Measurements from ENCODE around the gene SERPINA1.
"Not testable (repeated sequence)": the region's sequence is repeated elsewhere in the genome, so short reads cannot be mapped to it uniquely, and the experiment has no call there.

The SERPINA1 gene

DNA sequence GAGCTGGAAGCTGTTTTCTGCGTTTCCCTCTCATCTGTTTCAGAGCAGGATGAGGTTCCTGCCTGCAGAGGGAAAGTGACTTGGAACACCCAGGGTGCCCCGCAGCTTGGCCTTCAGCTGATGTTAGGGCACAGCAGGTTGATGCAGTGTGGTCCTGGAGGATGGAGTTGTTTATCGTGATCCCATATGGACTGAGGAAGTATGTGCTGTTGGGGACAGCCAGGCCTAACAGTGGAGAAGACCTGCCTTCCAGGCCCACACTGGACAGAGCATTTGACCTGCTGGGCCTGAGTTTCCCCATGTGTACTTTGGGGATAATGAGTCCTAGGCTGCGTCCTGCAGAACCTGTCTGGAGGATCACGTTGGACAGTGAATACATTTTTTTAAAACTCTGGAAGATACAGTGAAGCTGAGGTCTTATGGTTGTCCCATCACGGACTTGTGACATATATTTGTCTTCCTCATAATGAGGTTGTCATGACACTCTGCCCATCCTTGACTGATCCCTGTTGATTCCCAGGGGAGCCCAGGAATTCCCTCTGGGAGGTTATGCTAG lies 12.8 kb downstream of the SERPINA1 start:
- TF ChIP-seq, protein P1, sequence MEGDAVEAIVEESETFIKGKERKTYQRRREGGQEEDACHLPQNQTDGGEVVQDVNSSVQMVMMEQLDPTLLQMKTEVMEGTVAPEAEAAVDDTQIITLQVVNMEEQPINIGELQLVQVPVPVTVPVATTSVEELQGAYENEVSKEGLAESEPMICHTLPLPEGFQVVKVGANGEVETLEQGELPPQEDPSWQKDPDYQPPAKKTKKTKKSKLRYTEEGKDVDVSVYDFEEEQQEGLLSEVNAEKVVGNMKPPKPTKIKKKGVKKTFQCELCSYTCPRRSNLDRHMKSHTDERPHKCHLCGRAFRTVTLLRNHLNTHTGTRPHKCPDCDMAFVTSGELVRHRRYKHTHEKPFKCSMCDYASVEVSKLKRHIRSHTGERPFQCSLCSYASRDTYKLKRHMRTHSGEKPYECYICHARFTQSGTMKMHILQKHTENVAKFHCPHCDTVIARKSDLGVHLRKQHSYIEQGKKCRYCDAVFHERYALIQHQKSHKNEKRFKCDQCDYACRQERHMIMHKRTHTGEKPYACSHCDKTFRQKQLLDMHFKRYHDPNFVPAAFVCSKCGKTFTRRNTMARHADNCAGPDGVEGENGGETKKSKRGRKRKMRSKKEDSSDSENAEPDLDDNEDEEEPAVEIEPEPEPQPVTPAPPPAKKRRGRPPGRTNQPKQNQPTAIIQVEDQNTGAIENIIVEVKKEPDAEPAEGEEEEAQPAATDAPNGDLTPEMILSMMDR (IDR thresholded peaks at IDR 0.05; ENCODE audit: low read depth, low read length) = no peak
- Histone ChIP-seq H3K4me1 (no peaks in the 10 kb centered on the region), H3K9me3 (no peaks in the 10 kb centered on the region), H3K36me3 (no peaks in the 10 kb centered on the region), H3K27me3 (peaks cover 17% of the 10 kb centered on the region), H3K4me3 (ENCODE audit: low read depth, low read length) (no peak overlapping the region)
- no peak for DNase-seq

DNA sequence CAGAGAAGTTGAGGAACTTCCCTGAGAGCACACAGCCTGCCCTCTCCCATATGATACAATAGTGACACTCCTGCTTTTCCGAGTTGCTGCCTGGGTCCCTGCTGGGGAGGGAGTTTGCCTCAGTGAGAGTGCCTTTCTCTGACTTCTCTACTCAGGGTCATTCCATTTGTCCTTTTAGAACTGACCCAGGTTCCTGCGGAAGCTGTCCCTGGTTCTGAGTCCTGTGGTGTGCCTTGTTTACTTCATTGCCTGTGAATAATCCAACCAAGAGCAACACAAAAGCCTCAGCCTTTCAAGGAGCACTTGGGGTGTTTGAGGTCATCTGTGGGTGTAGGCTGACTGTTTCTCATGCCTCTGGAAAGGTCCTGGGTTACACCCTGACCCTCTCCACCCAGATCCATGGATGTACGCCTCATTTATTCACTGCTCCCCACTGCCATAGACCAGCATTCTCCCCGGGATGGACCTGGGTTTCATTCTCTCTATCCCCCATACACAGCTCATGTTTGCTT lies 13.6 kb downstream of the SERPINA1 start:
- H3K9me3 ChIP-seq = no peaks in the 10 kb centered on the region

DNA sequence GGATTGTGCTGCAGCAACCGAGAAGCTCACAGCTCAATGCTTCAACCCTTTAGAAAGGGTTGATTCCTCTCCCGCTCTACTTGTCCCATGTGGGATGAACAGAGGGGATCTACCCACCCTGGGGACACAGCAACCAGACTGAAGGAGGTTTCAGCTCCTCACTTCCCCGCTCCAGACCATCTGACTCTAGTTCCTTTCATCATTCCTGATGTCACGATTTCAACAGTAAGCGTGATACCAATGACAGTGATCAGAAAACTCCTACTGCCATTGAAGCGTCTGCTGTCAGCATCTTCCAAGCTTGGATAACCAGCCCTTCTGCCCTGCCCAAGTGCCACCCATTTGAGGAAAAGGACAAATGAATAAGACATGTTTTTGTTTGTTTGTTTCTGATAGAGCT lies 14.3 kb downstream of the SERPINA1 start:
- Histone ChIP-seq H3K36me3 (no peaks in the 10 kb centered on the region), H3K4me3 (ENCODE audit: low read depth, low read length) (no peak overlapping the region), H3K9me3 (no peaks in the 10 kb centered on the region), H3K27me3 (peaks cover 14% of the 10 kb centered on the region), H3K4me1 (no peaks in the 10 kb centered on the region)
- DNase-seq = no peak
- TF ChIP-seq, protein P1 (IDR thresholded peaks at IDR 0.05; ENCODE audit: low read depth, low read length) = no peak

More for the DNA sequence above, 13.6 kb downstream of the SERPINA1 start:
- no peaks in the 10 kb centered on the region for H3K4me1 ChIP-seq
- TF ChIP-seq, protein P1 (IDR thresholded peaks at IDR 0.05; ENCODE audit: low read depth, low read length) = no peak
- peaks cover 17% of the 10 kb centered on the region for H3K27me3 ChIP-seq
- H3K4me3 ChIP-seq (ENCODE audit: low read depth, low read length) = no peak overlapping the region
- no peak for DNase-seq
- no peaks in the 10 kb centered on the region for H3K36me3 ChIP-seq

DNA sequence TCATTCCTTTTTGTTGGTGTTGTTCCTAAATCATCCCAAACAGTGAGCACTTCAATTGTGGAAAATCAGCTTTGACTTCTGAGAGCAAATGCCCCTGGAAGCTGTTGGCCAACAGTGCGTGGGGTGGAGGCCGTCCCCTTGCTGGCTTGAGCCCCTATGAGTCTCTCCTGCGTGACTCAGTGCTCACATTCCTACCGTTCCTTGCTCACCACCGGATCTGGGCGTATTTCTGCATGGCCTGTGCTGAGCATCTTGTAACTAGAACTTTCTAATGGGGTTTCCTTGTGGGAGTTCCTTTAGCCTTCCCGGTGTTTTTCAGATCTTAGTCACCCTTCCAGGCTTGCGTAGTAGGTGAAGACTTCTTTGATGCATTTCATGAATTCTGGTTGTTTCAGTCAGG lies 14.7 kb downstream of the SERPINA1 start:
- Histone ChIP-seq H3K27me3 (peaks cover 13% of the 10 kb centered on the region), H3K9me3 (no peaks in the 10 kb centered on the region), H3K4me1 (no peaks in the 10 kb centered on the region), H3K4me3 (ENCODE audit: low read depth, low read length) (no peak overlapping the region), H3K36me3 (no peaks in the 10 kb centered on the region)
- TF ChIP-seq, protein P1 (IDR thresholded peaks at IDR 0.05; ENCODE audit: low read depth, low read length) = no peak
- no peak for DNase-seq

DNA sequence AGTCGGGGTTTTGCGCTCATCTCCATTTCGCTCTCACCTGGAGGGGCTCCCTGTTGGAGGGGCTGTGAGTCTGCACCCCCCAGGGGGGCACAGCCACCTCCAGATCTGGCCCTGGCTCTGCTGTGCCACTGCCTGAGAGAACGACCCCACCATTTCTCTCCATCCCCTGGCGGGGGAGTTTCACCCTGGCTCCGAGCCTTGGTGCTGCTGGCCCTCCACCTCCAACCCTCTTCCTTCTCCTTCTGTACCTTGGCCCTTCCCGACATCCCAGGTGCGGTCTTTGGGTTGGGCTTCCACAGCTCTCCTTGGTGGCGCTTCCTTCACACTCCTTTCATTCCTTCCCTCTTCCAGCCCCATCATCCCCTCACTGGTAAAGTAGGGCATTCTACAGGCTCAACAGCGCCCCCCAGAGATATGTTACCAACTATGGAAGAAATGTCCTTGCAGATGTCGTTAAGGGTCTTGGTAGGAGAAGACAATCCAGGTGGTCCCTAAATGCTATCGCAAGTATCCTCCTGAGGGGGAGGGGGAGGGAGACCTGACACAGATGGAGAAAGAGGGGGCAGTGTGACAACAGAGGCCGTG lies 16.3 kb downstream of the SERPINA1 start:
- Histone ChIP-seq H3K27me3 (peaks cover 13% of the 10 kb centered on the region), H3K4me3 (ENCODE audit: low read depth, low read length) (no peak overlapping the region), H3K9me3 (no peaks in the 10 kb centered on the region), H3K36me3 (no peaks in the 10 kb centered on the region), H3K4me1 (no peaks in the 10 kb centered on the region)
- DNase-seq = no peak
- TF ChIP-seq, protein P1 (IDR thresholded peaks at IDR 0.05; ENCODE audit: low read depth, low read length) = no peak

DNA sequence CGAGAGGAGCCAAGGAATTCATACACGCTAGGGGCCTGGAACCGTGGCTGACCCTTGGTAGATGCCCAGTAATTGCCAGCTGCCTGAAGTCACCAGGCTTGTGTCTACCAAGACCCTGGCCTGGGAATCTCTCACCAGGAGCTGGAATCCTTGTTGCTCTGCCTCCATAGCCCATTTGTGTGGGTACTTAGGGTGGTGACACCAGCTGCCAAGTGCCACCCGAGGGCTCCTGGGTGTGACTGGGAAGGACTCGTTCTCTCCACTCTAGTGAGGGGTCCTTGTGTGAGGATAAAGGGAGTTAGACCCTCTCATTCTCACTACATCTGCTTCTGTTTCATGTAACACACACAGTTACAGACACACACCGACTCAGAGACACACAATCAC lies 17.9 kb downstream of the SERPINA1 start:
- TF ChIP-seq, protein P1 (IDR thresholded peaks at IDR 0.05; ENCODE audit: low read depth, low read length) = no peak

DNA sequence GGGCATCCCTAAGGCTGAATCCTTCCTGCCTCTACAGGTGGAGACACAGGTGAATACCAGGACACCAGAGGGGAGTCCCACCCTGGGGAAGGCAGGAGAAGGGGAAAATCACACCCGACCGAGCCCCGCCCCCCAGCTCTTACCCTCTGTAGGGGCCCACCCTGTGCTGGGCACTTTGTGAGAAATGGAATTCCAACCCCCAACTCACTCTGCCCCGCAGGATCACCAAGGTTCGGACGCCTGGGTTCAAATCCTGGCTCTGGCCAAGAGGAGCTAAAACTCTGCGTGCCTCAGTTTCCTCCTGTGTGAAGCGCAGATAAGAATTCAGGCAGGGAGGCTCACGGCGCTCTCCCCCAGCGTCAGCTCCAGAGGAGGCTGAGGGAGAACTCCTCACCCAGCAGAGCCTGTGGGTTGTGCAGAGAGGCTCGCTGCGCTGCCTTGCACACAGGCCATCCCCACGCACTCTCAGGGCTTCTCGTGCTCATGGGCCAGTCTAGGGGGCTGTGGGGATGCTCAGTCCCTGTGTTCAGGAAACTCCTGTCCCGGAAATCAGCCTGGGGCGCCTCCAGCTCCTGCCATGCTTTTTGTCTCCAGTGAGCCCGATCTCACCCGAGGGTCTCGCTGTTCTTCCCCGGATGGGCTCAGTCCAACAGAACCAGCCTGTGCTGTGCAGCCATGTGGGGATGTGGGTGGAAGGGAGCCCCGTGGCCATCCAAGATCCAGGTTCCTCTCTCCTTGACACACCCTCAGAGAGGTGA lies 18.5 kb downstream of the SERPINA1 start:
- H3K4me1 ChIP-seq; DNase-seq; H3K4me3 ChIP-seq (ENCODE audit: low read depth, low read length); H3K9me3 ChIP-seq; H3K36me3 ChIP-seq: not testable (repeated sequence)
- H3K27me3 ChIP-seq = peaks cover 13% of the 10 kb centered on the region

More for the DNA sequence above, 17.9 kb downstream of the SERPINA1 start:
- Histone ChIP-seq H3K36me3 (no peaks in the 10 kb centered on the region), H3K9me3 (no peaks in the 10 kb centered on the region), H3K27me3 (peaks cover 13% of the 10 kb centered on the region), H3K4me1 (no peaks in the 10 kb centered on the region), H3K4me3 (ENCODE audit: low read depth, low read length) (no peak overlapping the region)
- no peak for DNase-seq

Data from BE2C (cell line).